Mucosa of descending colon (tissue), 3 donors: Measurements from ENCODE around the gene FUT1. TPM values are rescaled to one million over a fixed set of nuclear protein-coding genes. Genes with fewer than 3 reads are reported as not detected.
A peak's percentile ranks its signal among the peaks of the same experiment; 100 is the strongest.

Source experiments
- ATAC-seq: fragments of 200-7000 bp; cut with Tn5 transposase; one replicate; pipeline ENCODE4 v1.9.1; 2020; ENCODE audit warnings: mild to moderate bottlenecking, moderate library complexity
- DNase-seq, 3 donors: peaks; one replicate each; pipeline ENCODE4 v3.0.0-alpha.2; 2020
- H3K36me3 ChIP-seq: fragments of 200-600 bp; one replicate; pipeline ENCODE4 v1.8.0; 2021; ENCODE audit warnings: low read depth, mild to moderate bottlenecking
- H3K4me1 ChIP-seq: fragments of 200-600 bp; one replicate; pipeline ENCODE4 v1.8.0; 2021; ENCODE audit warnings: low read depth, mild to moderate bottlenecking
- H3K4me3 ChIP-seq: fragments of 200-600 bp; one replicate; pipeline ENCODE4 v1.8.0; 2021; ENCODE audit warnings: mild to moderate bottlenecking
- H3K9me3 ChIP-seq: fragments of 200-600 bp; one replicate; pipeline ENCODE4 v1.8.0; 2021; ENCODE audit warnings: mild to moderate bottlenecking
- intact Hi-C, 2 donors: fragments of 100-400 bp; cut with DNase I in 1 of 2; cut with micrococcal nuclease in 1 of 2; formaldehyde crosslinking; loops; one replicate each; pipeline versions ENCODE4 v1.11.0 to v1.11.1; 2022; cut with DNase I, micrococcal nuclease
- total RNA-seq, 3 donors: library from RNA; stranded (reverse); fragmentation: NEBNext Ultra II Directional in 2 of 3; extraction: Animal tissue kit (Norgen Biotek cat#: 25700) in 2 of 3; gene quantifications; one replicate each; pipeline versions ENCODE4 v1.2.1 to v1.2.4, GENCODE V29; 2021 to 2023
- TF ChIP-seq, protein P1 (sequence below): fragments of 200-600 bp; IDR thresholded peaks from one replicate; pipeline ENCODE4 v1.8.0; 2022; ENCODE audit warnings: antibody characterized with exemption, mild to moderate bottlenecking
- donor health status: DM: no; HTN: no; CAD: no; lungs with moderate emphysema.
- donor health status: DM: no; HTN: no; CAD: no.
- donor health status: DM: no; HTN: yes; CAD: no.

The FUT1 gene
- total RNA-seq, 3 donors from 2014 or later = 0.17 to 1.5 (median 0.72) TPM

- DNase-seq = peak; percentile 58 to 72 (median 72)
- Histone ChIP-seq H3K9me3 (no peaks in the 10 kb centered on the region), H3K36me3 (no peaks in the 10 kb centered on the region), H3K4me3 (no peak overlapping the region), H3K4me1 (peaks cover 11% of the 10 kb centered on the region)
- TF ChIP-seq, protein P1, sequence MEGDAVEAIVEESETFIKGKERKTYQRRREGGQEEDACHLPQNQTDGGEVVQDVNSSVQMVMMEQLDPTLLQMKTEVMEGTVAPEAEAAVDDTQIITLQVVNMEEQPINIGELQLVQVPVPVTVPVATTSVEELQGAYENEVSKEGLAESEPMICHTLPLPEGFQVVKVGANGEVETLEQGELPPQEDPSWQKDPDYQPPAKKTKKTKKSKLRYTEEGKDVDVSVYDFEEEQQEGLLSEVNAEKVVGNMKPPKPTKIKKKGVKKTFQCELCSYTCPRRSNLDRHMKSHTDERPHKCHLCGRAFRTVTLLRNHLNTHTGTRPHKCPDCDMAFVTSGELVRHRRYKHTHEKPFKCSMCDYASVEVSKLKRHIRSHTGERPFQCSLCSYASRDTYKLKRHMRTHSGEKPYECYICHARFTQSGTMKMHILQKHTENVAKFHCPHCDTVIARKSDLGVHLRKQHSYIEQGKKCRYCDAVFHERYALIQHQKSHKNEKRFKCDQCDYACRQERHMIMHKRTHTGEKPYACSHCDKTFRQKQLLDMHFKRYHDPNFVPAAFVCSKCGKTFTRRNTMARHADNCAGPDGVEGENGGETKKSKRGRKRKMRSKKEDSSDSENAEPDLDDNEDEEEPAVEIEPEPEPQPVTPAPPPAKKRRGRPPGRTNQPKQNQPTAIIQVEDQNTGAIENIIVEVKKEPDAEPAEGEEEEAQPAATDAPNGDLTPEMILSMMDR = no peak
- ATAC-seq = peak; percentile 52
- intact Hi-C loops = no loop called here
These were observed 11.1 kb downstream of the FUT1 start for GRCh38 chr19:48741129-48741999.

- Histone ChIP-seq H3K9me3 (no peaks in the 10 kb centered on the region), H3K4me1 (peaks cover 12% of the 10 kb centered on the region), H3K36me3 (no peaks in the 10 kb centered on the region), H3K4me3 (no peak within 1 kb of the TSS)
- no peak for ATAC-seq
- no peak for DNase-seq
- intact Hi-C loops = no loop called here
- TF ChIP-seq, protein P1 = no peak
These were observed 12.1 kb downstream of the FUT1 start, which contains the start of gene RASIP1 for GRCh38 chr19:48740164-48740972. Gene RASIP1, minus strand, starts transcription at chr19:48740610. Its CDS starts 328 bp downstream, at chr19:48740282.

DNA sequence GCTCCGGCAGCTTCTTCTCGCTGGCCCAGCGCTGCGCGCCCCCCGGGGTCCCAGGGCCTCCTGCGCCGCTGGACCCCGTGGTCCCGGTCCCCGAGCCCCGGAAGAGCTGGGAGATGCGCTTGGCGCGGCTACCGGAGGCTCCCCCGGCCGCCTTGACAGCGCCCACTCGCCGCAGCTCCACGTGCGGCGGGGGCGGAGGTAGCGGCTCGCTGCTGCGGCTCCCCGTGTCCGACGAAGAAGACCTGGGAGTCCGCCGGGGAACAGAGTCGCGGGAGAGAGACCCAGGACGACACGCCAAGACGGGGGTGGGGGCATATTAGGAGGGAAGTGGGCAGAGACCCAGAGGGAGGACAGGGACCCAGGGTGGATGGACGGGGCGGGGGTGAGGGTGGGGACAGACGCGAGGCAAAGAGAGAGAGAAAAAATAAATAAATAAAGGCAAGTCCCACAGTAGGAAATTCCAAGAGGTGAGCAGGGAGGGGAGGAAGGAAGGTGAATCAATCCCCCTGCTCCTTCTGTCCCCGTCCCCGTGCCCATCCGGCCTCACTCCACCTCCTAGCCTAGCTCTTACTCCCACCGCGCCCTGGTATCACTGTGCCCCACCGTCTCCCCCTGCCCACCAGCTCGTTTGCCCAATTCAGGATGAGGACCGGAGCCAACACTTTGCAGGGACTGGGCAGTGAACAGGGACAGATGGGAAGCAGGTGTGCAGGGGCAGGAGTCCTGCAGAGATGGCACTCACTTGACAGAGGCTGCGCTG lies 12.9 kb downstream of the FUT1 start:
- DNase-seq (peak in 1 of 3 donors; percentile 50), ATAC-seq (no peak)
- Histone ChIP-seq H3K9me3 (no peaks in the 10 kb centered on the region), H3K4me3 (no peak overlapping the region), H3K36me3 (no peaks in the 10 kb centered on the region), H3K4me1 (peaks cover 17% of the 10 kb centered on the region)
- TF ChIP-seq, protein P1 = no peak
- intact Hi-C loops = no loop called here

GRCh38 chr19:48738557-48739403 lies 13.7 kb downstream of the FUT1 start:
- DNase-seq (peak; percentile 96 to 98 (median 97)), ATAC-seq (peak; percentile 96)
- Histone ChIP-seq H3K4me3 (no peak overlapping the region), H3K4me1 (peaks cover 17% of the 10 kb centered on the region), H3K36me3 (no peaks in the 10 kb centered on the region), H3K9me3 (no peaks in the 10 kb centered on the region)
- TF ChIP-seq, protein P1 = peak; percentile 52
- intact Hi-C loops = no loop called here
